Aorta (tissue), 5 donors: ENCODE data around the gene PLPP4. TPM values are rescaled to one million over a fixed set of nuclear protein-coding genes. Genes with fewer than 3 reads are reported as not detected.

Experiments used
- ATAC-seq: fragments of 200-7000 bp; cut with Tn5 transposase; one replicate; pipeline ENCODE4 v1.9.1; 2022; ENCODE audit warnings: moderate library complexity; ENCODE audit not compliant: low FRiP score
- DNase-seq, 2 donors: peaks; one replicate each; pipeline ENCODE4 v3.0.0-alpha.2; 2020
- H3K27ac ChIP-seq, 2 donors: one replicate each; pipeline ENCODE4 v1.5.1; 2013; ENCODE audit warnings: low read length in 2 of 2, mild to moderate bottlenecking in 2 of 2, moderate library complexity in 2 of 2, control low read depth in 1 of 2, inconsistent platforms in 1 of 2, low read depth in 1 of 2
- H3K27me3 ChIP-seq, 2 donors: one replicate each; pipeline ENCODE4 v1.6.1; 2013; ENCODE audit warnings: control low read depth in 1 of 2, low read length in 1 of 2, mild to moderate bottlenecking in 1 of 2, moderate library complexity in 1 of 2; ENCODE audit not compliant: insufficient read depth in 2 of 2, control insufficient read depth in 1 of 2
- H3K36me3 ChIP-seq, 2 donors: one replicate each; pipeline ENCODE4 v1.6.1; 2013; ENCODE audit warnings: control low read depth in 1 of 2, low read length in 1 of 2, mild to moderate bottlenecking in 1 of 2; ENCODE audit not compliant: insufficient read depth in 2 of 2, control insufficient read depth in 1 of 2
- H3K4me1 ChIP-seq, 2 donors: one replicate each; pipeline ENCODE4 v1.6.1; 2013; ENCODE audit warnings: low read length in 2 of 2, control low read depth in 1 of 2, mild to moderate bottlenecking in 1 of 2, moderate library complexity in 1 of 2; ENCODE audit not compliant: insufficient read depth in 2 of 2, control insufficient read depth in 1 of 2
- H3K4me3 ChIP-seq, 2 donors: one replicate each; pipeline ENCODE4 v1.5.1; 2013; ENCODE audit warnings: low read length in 2 of 2, control low read depth in 1 of 2, mild to moderate bottlenecking in 1 of 2
- H3K9me3 ChIP-seq: one replicate; pipeline ENCODE4 v1.6.1; 2013; ENCODE audit warnings: mild to moderate bottlenecking, low read length; ENCODE audit not compliant: control insufficient read depth
- WGBS, 2 donors: extraction: QIAGEN DNeasy Blood & Tissue Kit; methylation state at CpG; one replicate each; pipeline ENCODE4 v1.1.7; 2013; 5-methylcytosine and 5-hydroxymethylcytosine counted together
- intact Hi-C, 2 donors: fragments of 100-400 bp; cut with DNase I; formaldehyde crosslinking; loops; one replicate each; pipeline versions ENCODE4 v1.14.2 to v1.15.0; 2022
- polyA plus RNA-seq, 2 donors: library from polyadenylated mRNA; stranded (reverse); fragments of 200-250 nt; gene quantifications; one replicate each; pipeline ENCODE4 v1.2.3, GENCODE V29; 2013
- total RNA-seq, 2 donors: library from RNA; stranded (reverse); fragmentation: NEBNext Ultra II Directional; extraction: Animal tissue kit (Norgen Biotek cat#: 25700); gene quantifications; one replicate each; pipeline ENCODE4 v1.2.1, GENCODE V29; 2021
- donor health status: healthy with polysubstance abuse.
- donor health status: Bipolar disorder and iron deficiency.
- donor health status: DM: no; HTN: no; CAD: no.
- donor health status: DM: no; HTN: no; CAD: no.
- donor health status: DM: yes; HTN: yes; CAD: no.

Gene PLPP4
- total and polyA plus RNA-seq, 4 donors = not detected

DNA sequence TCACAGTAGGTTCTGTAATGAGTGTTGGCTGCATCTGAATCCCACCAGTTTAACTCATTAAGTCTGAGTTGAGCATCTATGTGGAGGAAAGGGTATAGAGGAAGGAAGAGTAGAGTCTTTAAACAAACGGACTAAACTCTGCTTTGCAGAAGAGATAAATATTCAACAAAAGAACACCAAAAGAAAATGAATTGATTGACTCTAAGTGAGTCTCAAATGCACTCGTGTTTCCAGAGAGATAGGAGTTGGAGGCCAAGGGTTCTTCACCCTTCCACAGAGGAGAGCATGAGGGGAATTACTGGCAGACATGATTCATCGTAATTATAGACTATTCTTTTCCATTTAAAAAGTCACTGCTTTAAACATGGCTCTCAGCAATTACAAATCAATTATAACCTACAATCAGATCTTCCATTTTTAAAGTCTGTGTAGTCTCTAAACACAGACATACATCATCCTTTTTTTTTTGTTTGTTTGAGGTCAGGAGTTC, 56.3 kb downstream of the PLPP4 start:
- Histone ChIP-seq H3K9me3 (no peaks in the 10 kb centered on the region), H3K4me1 (no peaks in the 10 kb centered on the region), H3K4me3 (no peak overlapping the region), H3K27ac (no peak overlapping the region), H3K36me3 (no peaks in the 10 kb centered on the region), H3K27me3 (no peaks in the 10 kb centered on the region)
- no peak for DNase-seq
- no peak for ATAC-seq
- intact Hi-C loops = no loop called here
- 62 to 63% methylated on average over 3 of the region's 3 CpGs for WGBS, 2 donors

DNA sequence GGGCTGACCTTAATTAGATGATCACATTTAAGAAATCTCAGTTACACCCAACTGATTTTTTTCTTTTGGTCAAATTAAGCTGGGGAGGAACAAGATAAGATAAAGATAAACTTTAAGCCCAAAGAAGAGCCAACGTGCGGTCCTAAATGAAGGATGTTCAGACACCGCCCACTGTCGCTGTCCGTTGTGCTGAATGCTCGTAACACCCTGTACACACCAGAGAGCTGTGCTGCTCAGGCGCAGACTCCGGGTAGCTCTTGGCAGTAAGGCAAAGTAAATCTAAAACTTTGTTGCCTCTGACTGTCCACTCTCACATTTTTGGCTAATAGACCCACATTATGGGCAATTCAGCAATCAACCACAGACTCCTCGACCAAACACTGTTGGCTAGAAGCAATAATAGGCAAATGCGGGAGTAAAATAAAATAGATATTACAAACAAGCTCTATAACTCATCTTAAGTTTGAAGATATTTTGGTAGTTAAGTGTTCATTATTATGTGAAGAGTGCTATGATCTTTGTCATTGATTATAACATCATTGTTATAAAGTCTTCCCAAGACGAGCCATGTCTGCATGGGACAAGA, 57.1 kb downstream of the PLPP4 start:
- 29 to 30% methylated on average over 11 of the region's 11 CpGs for WGBS, 2 donors
- no peaks in the 10 kb centered on the region for H3K27me3 ChIP-seq
- intact Hi-C loops = no loop called here
- no peak overlapping the region for H3K4me3 ChIP-seq
- H3K36me3 ChIP-seq = no peaks in the 10 kb centered on the region
- H3K27ac ChIP-seq = no peak overlapping the region
- no peaks in the 10 kb centered on the region for H3K4me1 ChIP-seq
- H3K9me3 ChIP-seq = no peaks in the 10 kb centered on the region
- ATAC-seq (no peak), DNase-seq (peak in 1 of 2 donors; percentile 47)

DNA sequence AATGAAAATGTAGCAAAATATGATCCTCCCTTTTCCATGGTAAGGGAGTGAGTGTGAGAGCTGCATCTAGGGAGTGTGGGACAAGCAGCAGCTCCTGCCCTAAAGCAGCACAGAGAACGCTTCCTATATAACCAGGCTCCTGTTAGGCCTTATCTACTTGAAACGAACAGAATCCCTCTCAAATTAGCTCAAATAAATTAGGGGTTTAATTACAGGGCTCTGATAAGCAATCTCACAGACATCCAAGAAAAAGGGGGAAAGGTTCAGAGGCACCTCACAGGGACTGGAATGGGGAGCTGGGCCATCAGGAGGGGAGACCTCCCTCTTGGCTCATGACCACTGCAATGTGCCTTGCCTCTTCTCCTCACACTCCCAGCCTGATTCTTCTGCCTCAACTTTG, 57.9 kb downstream of the PLPP4 start:
- H3K27me3 ChIP-seq = no peaks in the 10 kb centered on the region
- H3K36me3 ChIP-seq = no peaks in the 10 kb centered on the region
- intact Hi-C loops = no loop called here
- 51 to 59% methylated on average over 2 of the region's 2 CpGs for whole genome bisulfite sequencing, 2 donors
- ATAC-seq = no peak
- no peak overlapping the region for H3K27ac ChIP-seq
- no peak overlapping the region for H3K4me3 ChIP-seq
- no peak for DNase-seq
- no peaks in the 10 kb centered on the region for H3K4me1 ChIP-seq
- H3K9me3 ChIP-seq = no peaks in the 10 kb centered on the region

DNA sequence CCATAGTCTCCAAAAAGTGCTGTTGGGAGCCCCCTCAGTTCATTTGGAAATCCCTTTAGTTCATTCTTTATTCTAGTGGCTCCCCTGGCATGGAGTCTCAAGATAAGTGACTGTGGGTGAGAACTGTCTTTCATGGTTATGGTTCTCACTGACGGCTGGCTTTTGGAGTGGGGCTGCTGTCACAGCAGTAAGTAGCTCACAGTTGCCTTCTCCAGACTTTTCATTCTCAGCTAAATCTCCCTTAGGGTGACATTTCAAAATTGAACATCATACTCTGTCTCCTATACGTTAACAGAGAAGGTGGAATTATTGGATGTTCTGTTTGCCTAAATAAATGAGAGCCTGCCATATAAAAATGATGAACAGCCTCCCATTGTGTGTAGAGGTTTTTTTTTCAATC, 58.7 kb downstream of the PLPP4 start:
- H3K4me3 ChIP-seq = no peak overlapping the region
- no peaks in the 10 kb centered on the region for H3K9me3 ChIP-seq
- H3K27ac ChIP-seq = no peak overlapping the region
- no peak for ATAC-seq
- H3K36me3 ChIP-seq = no peaks in the 10 kb centered on the region
- intact Hi-C loops = no loop called here
- no peaks in the 10 kb centered on the region for H3K27me3 ChIP-seq
- DNase-seq = no peak
- WGBS, 2 donors = 45 to 48% methylated on average over 2 of the region's 2 CpGs
- H3K4me1 ChIP-seq = no peaks in the 10 kb centered on the region

DNA sequence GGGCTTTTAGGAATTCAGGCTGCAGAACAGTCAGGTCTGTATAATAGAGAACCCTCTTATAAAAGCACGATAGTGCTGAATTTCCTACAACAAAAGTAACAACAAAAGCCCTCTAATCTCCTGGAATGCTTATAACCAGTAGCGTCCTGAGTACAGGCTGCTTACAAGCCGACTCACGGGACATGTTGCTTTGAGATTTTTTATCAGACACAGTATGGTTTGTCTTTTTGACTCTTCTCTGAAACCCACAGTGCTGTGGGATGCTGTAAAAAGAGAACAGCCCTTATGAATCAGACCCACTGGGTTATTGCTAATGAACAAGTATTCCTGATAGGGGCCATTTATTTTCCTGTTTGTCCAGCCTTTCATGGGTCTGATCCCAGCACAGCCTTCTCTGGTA, 59.4 kb downstream of the PLPP4 start:
- no peak overlapping the region for H3K27ac ChIP-seq
- no peak overlapping the region for H3K4me3 ChIP-seq
- intact Hi-C loops = no loop called here

DNA sequence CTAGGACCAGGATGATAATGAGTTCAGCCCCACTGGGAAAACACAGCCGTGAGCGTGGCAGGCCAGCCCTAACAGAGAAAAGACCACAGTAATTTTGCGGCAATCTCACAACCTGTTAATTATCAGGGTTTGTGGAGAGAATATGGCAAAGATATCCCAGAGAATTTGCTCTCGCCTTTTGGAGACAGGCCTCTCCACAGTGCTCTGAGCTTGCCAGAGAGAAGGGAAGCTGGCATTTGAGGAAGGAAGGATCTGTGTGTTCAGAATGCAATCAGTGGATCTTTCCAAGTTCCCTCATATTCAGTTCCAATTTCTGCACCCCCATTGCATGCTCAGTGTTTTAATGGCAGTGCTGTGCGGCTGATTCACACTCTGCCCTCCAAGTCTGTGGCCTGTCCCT, 60.2 kb downstream of the PLPP4 start:
- H3K27me3 ChIP-seq = no peaks in the 10 kb centered on the region
- H3K27ac ChIP-seq = no peak overlapping the region
- no peak overlapping the region for H3K4me3 ChIP-seq
- no peaks in the 10 kb centered on the region for H3K4me1 ChIP-seq
- 67 to 73% methylated on average over 5 of the region's 5 CpGs for WGBS, 2 donors
- no peak for DNase-seq
- ATAC-seq = no peak
- H3K36me3 ChIP-seq = no peaks in the 10 kb centered on the region
- intact Hi-C loops = no loop called here
- H3K9me3 ChIP-seq = no peaks in the 10 kb centered on the region

More for the DNA sequence above, 59.4 kb downstream of the PLPP4 start:
- Histone ChIP-seq H3K36me3 (no peaks in the 10 kb centered on the region), H3K27me3 (no peaks in the 10 kb centered on the region), H3K4me1 (no peaks in the 10 kb centered on the region), H3K9me3 (no peaks in the 10 kb centered on the region)
- DNase-seq (no peak), ATAC-seq (no peak)
- 71 to 78% methylated on average over 4 of the region's 4 CpGs for WGBS, 2 donors

DNA sequence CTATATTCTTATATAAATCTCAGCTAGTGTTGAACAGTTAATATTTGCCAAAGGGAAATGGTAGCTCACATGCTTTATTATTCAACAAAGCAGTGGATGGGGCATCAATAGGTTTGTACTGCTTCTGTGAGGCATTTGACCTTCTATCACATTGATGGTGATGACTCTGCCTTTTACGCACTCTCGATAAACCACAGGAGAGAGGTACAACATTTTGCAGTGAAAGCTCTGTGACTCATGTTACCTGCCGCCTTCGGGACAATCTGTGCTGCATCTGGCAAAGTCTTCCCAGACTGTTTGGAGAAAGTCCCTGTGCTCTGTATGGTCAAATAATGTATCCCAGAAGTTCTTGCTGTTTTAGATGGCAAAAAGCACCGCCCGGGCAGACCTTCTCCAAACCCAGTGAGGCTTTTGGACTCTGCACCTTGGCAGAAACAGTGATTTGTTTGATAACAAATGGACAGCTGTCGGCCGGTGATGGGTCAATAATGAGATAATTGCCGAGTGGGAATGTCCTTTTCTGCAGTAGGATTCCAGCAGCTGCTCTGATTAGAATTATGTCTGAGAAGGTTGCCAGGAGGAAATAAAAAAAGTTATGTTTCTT, 61.0 kb downstream of the PLPP4 start:
- DNase-seq (no peak), ATAC-seq (no peak)
- no peaks in the 10 kb centered on the region for H3K9me3 ChIP-seq
- intact Hi-C loops = no loop called here
- 79 to 84% methylated on average over 9 of the region's 9 CpGs for WGBS, 2 donors
- H3K27ac ChIP-seq = no peak overlapping the region
- no peaks in the 10 kb centered on the region for H3K4me1 ChIP-seq
- no peak overlapping the region for H3K4me3 ChIP-seq
- H3K27me3 ChIP-seq = no peaks in the 10 kb centered on the region
- H3K36me3 ChIP-seq = no peaks in the 10 kb centered on the region

DNA sequence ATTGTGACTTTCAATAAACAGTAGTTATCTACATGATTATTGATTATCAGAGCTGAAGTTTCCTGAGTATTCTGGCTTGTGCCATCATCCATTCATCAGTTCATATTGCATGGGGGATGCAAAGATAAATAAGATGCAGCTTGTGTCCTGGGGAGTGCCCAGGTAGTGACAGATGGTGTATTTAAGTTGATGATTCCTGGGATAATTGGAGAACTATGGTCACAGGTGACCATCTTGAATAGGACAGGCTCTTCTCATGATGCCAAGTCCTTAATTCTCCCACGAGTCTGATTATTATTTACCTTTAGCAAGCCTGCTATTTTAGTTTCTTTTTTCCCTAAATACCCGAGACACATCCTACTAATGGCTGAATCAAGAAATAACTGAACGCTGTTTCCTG, 64.9 kb downstream of the PLPP4 start:
- intact Hi-C loops = no loop called here
- H3K4me3 ChIP-seq = no peak overlapping the region
- WGBS, 2 donors = 53 to 62% methylated on average over 3 of the region's 3 CpGs
- no peak for DNase-seq
- H3K27me3 ChIP-seq = no peaks in the 10 kb centered on the region
- no peak overlapping the region for H3K27ac ChIP-seq
- H3K4me1 ChIP-seq = no peaks in the 10 kb centered on the region
- no peak for ATAC-seq
- no peaks in the 10 kb centered on the region for H3K9me3 ChIP-seq
- H3K36me3 ChIP-seq = no peaks in the 10 kb centered on the region

DNA sequence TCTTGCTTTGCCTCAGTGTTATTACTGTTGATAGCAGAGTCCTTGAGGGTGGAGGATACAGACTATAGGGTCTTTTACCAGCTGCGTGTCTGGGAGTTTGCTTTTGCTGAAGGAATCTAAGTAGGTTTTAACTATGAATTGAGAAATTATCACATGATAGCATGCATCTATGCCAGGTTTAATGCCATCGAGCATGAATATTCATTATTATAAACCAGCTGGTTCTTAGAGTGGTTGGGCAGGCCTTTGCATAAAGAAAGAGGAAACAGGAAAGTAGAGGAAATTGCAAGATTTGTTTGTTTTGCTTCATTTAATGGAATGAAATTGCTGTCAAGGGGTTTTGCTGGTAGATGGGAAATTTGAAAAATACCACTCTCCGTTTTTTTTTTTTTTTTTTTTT, 70.7 kb downstream of the PLPP4 start:
- 71 to 82% methylated on average over 3 of the region's 3 CpGs for WGBS, 2 donors
- ATAC-seq (no peak), DNase-seq (no peak)
- Histone ChIP-seq H3K4me1 (no peaks in the 10 kb centered on the region), H3K36me3 (no peaks in the 10 kb centered on the region), H3K27me3 (no peaks in the 10 kb centered on the region), H3K27ac (no peak overlapping the region), H3K9me3 (no peaks in the 10 kb centered on the region), H3K4me3 (no peak overlapping the region)
- intact Hi-C loops = no loop called here
